ENCODE results near the gene TYSND1.
"Not testable (repeated sequence)": the region's sequence is repeated elsewhere in the genome, so short reads cannot be mapped to it uniquely, and the experiment has no call there.

TYSND1 gene

GRCh38 chr10:70126700-70127395 lies 19.7 kb downstream of the TYSND1 start:
- Mint-ChIP-seq H3K27ac (no peak overlapping the region), H3K27me3 (ENCODE audit: low read depth) (peaks cover 17% of the 10 kb centered on the region), H3K36me3 (ENCODE audit: low read depth) (no peaks in the 10 kb centered on the region), H3K4me3 (no peak overlapping the region), H3K9me3 (no peaks in the 10 kb centered on the region), H3K4me1 (no peaks in the 10 kb centered on the region)
- TF ChIP-seq, protein P1, sequence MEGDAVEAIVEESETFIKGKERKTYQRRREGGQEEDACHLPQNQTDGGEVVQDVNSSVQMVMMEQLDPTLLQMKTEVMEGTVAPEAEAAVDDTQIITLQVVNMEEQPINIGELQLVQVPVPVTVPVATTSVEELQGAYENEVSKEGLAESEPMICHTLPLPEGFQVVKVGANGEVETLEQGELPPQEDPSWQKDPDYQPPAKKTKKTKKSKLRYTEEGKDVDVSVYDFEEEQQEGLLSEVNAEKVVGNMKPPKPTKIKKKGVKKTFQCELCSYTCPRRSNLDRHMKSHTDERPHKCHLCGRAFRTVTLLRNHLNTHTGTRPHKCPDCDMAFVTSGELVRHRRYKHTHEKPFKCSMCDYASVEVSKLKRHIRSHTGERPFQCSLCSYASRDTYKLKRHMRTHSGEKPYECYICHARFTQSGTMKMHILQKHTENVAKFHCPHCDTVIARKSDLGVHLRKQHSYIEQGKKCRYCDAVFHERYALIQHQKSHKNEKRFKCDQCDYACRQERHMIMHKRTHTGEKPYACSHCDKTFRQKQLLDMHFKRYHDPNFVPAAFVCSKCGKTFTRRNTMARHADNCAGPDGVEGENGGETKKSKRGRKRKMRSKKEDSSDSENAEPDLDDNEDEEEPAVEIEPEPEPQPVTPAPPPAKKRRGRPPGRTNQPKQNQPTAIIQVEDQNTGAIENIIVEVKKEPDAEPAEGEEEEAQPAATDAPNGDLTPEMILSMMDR (IDR thresholded peaks at IDR 0.05; ENCODE audit: unreplicated experiment in 3 of 3), result no peak

DNA sequence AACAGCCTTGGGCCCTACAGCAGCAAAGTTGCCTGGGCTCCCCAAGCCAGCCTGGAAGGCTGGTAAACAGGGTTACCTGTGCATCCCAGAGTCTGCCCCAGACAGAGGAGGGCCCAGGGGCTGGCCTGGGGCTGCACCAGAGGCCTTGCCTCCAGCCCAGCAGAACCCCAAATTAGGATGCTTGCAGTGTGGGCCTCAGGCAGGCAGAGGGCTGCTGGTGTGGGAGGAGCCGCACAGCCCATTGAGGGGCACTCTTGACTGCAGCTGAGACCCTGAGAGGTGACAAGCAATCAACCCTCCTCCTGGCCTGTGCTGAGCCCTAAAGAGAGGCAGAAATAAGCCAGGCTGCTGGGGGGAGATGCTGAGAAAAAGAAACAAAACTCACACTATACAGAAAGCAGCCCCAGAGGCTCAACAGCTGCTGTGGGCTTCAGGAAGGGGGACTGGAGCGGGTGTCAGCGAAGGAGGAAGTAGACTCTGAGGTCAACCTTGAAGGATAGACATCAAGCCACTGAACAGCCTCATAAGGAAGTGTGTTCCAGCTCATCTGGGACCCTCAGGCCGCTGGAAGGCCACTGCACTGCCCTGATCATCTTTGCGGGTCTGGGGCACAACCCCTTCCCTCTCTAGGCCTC lies 20.5 kb downstream of the TYSND1 start:
- TF ChIP-seq, protein P1 (IDR thresholded peaks at IDR 0.05; ENCODE audit: unreplicated experiment in 3 of 3), result no peak
- H3K27me3 Mint-ChIP-seq (ENCODE audit: low read depth), result peaks cover 11% of the 10 kb centered on the region
- H3K9me3 Mint-ChIP-seq, result no peaks in the 10 kb centered on the region
- no peak overlapping the region for H3K27ac Mint-ChIP-seq
- H3K4me1 Mint-ChIP-seq, result no peaks in the 10 kb centered on the region
- H3K36me3 Mint-ChIP-seq (ENCODE audit: low read depth), result no peaks in the 10 kb centered on the region
- no peak overlapping the region for H3K4me3 Mint-ChIP-seq

DNA sequence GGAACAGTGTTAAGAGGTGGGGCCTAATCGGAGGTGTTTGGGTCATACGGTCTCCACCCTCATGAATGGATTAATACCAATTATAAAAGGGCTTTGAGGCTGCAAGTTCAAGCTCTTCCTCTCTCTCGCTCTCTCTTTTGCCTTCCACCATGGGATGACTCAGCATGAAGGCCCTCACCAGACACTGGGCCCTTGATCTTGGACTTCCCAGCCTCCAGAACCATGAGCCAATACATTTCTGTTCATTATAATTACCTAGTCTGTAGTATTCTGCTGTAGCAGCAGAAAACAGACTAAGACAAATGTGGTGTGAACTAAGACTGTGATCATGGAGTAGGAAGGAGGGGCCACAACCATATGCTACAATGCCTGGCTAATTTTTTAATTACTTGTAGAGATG lies 21.6 kb downstream of the TYSND1 start:
- H3K4me1 Mint-ChIP-seq, result no peaks in the 10 kb centered on the region
- H3K27ac Mint-ChIP-seq, result no peak overlapping the region
- H3K9me3 Mint-ChIP-seq, result no peaks in the 10 kb centered on the region
- H3K36me3 Mint-ChIP-seq (ENCODE audit: low read depth), result no peaks in the 10 kb centered on the region
- peaks cover 3% of the 10 kb centered on the region for H3K27me3 Mint-ChIP-seq (ENCODE audit: low read depth)
- no peak overlapping the region for H3K4me3 Mint-ChIP-seq
- TF ChIP-seq, protein P1 (IDR thresholded peaks at IDR 0.05; ENCODE audit: unreplicated experiment in 3 of 3), result no peak

GRCh38 chr10:70124415-70124814 lies 22.1 kb downstream of the TYSND1 start:
- Mint-ChIP-seq H3K4me3 (no peak overlapping the region), H3K36me3 (ENCODE audit: low read depth) (no peaks in the 10 kb centered on the region), H3K4me1 (no peaks in the 10 kb centered on the region), H3K9me3 (no peaks in the 10 kb centered on the region), H3K27me3 (ENCODE audit: low read depth) (peaks cover 3% of the 10 kb centered on the region), H3K27ac (no peak overlapping the region)
- TF ChIP-seq, protein P1 (IDR thresholded peaks at IDR 0.05; ENCODE audit: unreplicated experiment in 3 of 3), result no peak

DNA sequence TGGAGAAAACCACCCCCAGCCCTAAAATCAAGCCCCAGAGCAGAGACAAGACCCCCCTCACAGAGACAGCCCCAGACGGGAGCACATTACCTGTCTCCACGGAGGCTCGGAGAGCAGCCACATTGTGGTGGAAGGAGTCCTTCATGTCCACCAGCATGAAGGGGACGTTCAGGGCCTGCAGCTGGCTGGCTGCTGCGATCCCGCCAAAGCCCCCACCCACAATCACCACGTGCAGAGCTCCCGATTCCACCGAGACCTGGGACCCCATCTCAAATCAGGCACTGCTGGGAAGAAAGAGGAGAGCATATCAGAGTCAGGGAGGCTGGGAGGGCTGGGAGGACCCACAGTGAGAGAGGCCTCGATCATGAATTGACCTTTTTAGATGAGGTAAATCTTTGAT lies 22.7 kb downstream of the TYSND1 start:
- Mint-ChIP-seq H3K4me1 (no peaks in the 10 kb centered on the region), H3K9me3 (no peaks in the 10 kb centered on the region), H3K27me3 (ENCODE audit: low read depth) (peaks cover 3% of the 10 kb centered on the region), H3K36me3 (ENCODE audit: low read depth) (no peaks in the 10 kb centered on the region), H3K27ac (no peak overlapping the region), H3K4me3 (no peak overlapping the region)
- TF ChIP-seq, protein P1 (IDR thresholded peaks at IDR 0.05; ENCODE audit: unreplicated experiment in 3 of 3), result no peak

GRCh38 chr10:70123166-70123565 lies 23.3 kb downstream of the TYSND1 start:
- not testable (repeated sequence) for H3K36me3 Mint-ChIP-seq (ENCODE audit: low read depth); H3K27ac Mint-ChIP-seq; H3K9me3 Mint-ChIP-seq; H3K27me3 Mint-ChIP-seq (ENCODE audit: low read depth); H3K4me1 Mint-ChIP-seq; H3K4me3 Mint-ChIP-seq

Measured in nephron (organoid).